ENCODE measurements around the gene OR5D13.

OR5D13 gene

DNA sequence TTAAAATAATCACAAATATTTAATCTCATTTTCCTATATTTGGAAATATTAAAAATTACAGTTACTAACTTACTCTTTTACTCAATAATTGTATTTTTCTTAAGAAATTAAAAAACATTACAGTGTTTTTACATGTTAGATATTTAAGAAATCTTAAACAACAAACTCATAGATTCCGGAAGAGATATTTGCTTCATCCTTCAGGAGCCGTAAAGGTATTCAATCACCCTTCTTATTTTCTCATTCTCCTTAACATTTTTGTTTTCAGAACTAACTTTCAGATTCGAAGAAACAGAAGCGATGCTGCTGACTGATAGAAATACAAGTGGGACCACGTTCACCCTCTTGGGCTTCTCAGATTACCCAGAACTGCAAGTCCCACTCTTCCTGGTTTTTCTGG, 46.1 kb downstream of the OR5D13 start, which contains the start of gene OR5D18:
TSS of gene OR5D18 (plus strand) at position 301 of the 400 bp plus-strand sequence. CDS start at position 301, 0 bp downstream.
- no peaks in the 10 kb centered on the region for H3K4me1 ChIP-seq (ENCODE audit: control insufficient read depth in 2 of 2, insufficient read depth in 1 of 2, low read depth in 1 of 2, low read length in 2 of 2)
- no CpG with 5 or more reads among the region's 5 CpGs for WGBS, 2 donors (ENCODE audit: extremely low coverage in 2 of 2, insufficient read length in 2 of 2, insufficient replicate concordance in 1 of 2)

More for the DNA sequence above, 46.1 kb downstream of the OR5D13 start, which contains the start of gene OR5D18:
- H4K91ac ChIP-seq (ENCODE audit: low read depth, low read length, poor library complexity), result no peak within 1 kb of the TSS
- H3K9ac ChIP-seq (ENCODE audit: low read depth, low read length, poor library complexity), result no peak within 1 kb of the TSS
- no peak within 1 kb of the TSS for H2AK5ac ChIP-seq (ENCODE audit: low read depth, low read length)
- no peaks in the 10 kb centered on the region for H3K79me1 ChIP-seq (ENCODE audit: low read depth, low read length)
- no peak within 1 kb of the TSS for H3K18ac ChIP-seq (ENCODE audit: low read length)
- no peak within 1 kb of the TSS for H2BK15ac ChIP-seq (ENCODE audit: low read length)
- no peak within 1 kb of the TSS for H3K27ac ChIP-seq (replicated peaks; ENCODE audit: low read length)
- no peak within 1 kb of the TSS for H2BK5ac ChIP-seq (ENCODE audit: low read length)
- no peak within 1 kb of the TSS for H2BK120ac ChIP-seq (ENCODE audit: low read depth, low read length)
- H2AFZ ChIP-seq (ENCODE audit: low read length), result no peak within 1 kb of the TSS
- no peak within 1 kb of the TSS for H4K8ac ChIP-seq (ENCODE audit: low read depth, low read length)
- no peak for DNase-seq (ENCODE audit: low spot score)
- H3K4me3 ChIP-seq (ENCODE audit: low read length in 2 of 2), result no peak within 1 kb of the TSS
- H3K9me3 ChIP-seq (replicated peaks in 1 of 2; ENCODE audit: control insufficient read depth in 2 of 2, insufficient read depth in 1 of 2, low read depth in 1 of 2, low read length in 2 of 2), result peaks cover 0 to 12% of the 10 kb centered on the region in 2 donors
- no peaks in the 10 kb centered on the region for H3K27me3 ChIP-seq (ENCODE audit: control insufficient read depth in 3 of 3, insufficient read depth in 3 of 3, low read depth in 1 of 3, low read length in 3 of 3)
- no peak within 1 kb of the TSS for H3K4ac ChIP-seq (ENCODE audit: low read length)
- no peaks in the 10 kb centered on the region for H3K36me3 ChIP-seq (replicated peaks in 1 of 2; ENCODE audit: control insufficient read depth in 2 of 2, insufficient read depth in 2 of 2, low read length in 2 of 2)
- H3K14ac ChIP-seq (ENCODE audit: low read length), result no peak within 1 kb of the TSS
- no peak within 1 kb of the TSS for H2BK12ac ChIP-seq (ENCODE audit: low read length)
- no peak within 1 kb of the TSS for H3K4me2 ChIP-seq (ENCODE audit: insufficient read depth, low read length, poor library complexity, severe bottlenecking)
- H3K23ac ChIP-seq (ENCODE audit: low read depth, low read length, poor library complexity), result no peak within 1 kb of the TSS
